Middle frontal gyrus (tissue), 1 donor: ENCODE data around the gene PCDHGB7.
"Not testable (repeated sequence)": the region's sequence is repeated elsewhere in the genome, so short reads cannot be mapped to it uniquely, and the experiment has no call there.

Experiments
- DNase-seq: peaks from one replicate; pipeline ENCODE4 v3.0.0-alpha.2; 2015; ENCODE audit warnings: low spot score; ENCODE audit errors: extremely low spot score

PCDHGB7 gene

GRCh38 chr5:141397756-141398551 is 19.5 kb upstream of the PCDHGB7 start, which contains the start of gene PCDHGB5:
TSS of gene PCDHGB5 (plus strand) at chr5:141397947. CDS start at chr5:141398128, 181 bp downstream.
- not testable (repeated sequence) for DNase-seq

- no peak for DNase-seq
Measured at GRCh38 chr5:141398608-141399007, 18.9 kb upstream of the PCDHGB7 start.

GRCh38 chr5:141399555-141400258 is 17.8 kb upstream of the PCDHGB7 start:
- DNase-seq, result no peak

GRCh38 chr5:141402553-141403243 is 14.8 kb upstream of the PCDHGB7 start, which contains the start of gene PCDHGA9:
TSS of gene PCDHGA9 (plus strand) at chr5:141402778. CDS start at chr5:141402953, 175 bp downstream.
- no peak for DNase-seq

- no peak for DNase-seq
Measured at GRCh38 chr5:141403387-141403786, 14.1 kb upstream of the PCDHGB7 start.

GRCh38 chr5:141407790-141408505 is 9.5 kb upstream of the PCDHGB7 start, which contains the start of gene PCDHGB6:
TSS of gene PCDHGB6 (plus strand) at chr5:141408021. CDS start at chr5:141408203, 182 bp downstream.
- not testable (repeated sequence) for DNase-seq

GRCh38 chr5:141409598-141410306 is 7.7 kb upstream of the PCDHGB7 start:
- DNase-seq, result no peak

GRCh38 chr5:141411575-141411974 is 5.9 kb upstream of the PCDHGB7 start:
- no peak for DNase-seq

- no peak for DNase-seq
Measured at GRCh38 chr5:141412854-141413539, 4.5 kb upstream of the PCDHGB7 start, which contains the start of gene PCDHGA10. TSS of gene PCDHGA10 (plus strand) at chr5:141412987. CDS start at chr5:141413176, 189 bp downstream.

- no peak for DNase-seq
Measured at GRCh38 chr5:141413540-141414069, 3.9 kb upstream of the PCDHGB7 start.

GRCh38 chr5:141414548-141415274 is 2.8 kb upstream of the PCDHGB7 start:
- not testable (repeated sequence) for DNase-seq

- DNase-seq, result not testable (repeated sequence)
Measured at GRCh38 chr5:141415275-141415618, 2.2 kb upstream of the PCDHGB7 start.

GRCh38 chr5:141419074-141419880 is 1.8 kb downstream of the PCDHGB7 start:
- no peak for DNase-seq

GRCh38 chr5:141420855-141421488 is 3.5 kb downstream of the PCDHGB7 start, which contains the start of gene PCDHGA11:
TSS of gene PCDHGA11 (plus strand) at chr5:141421051. CDS start at chr5:141421228, 177 bp downstream.
- DNase-seq, result no peak

- DNase-seq, result no peak
Measured at GRCh38 chr5:141421489-141421855, 4.0 kb downstream of the PCDHGB7 start.

GRCh38 chr5:141422742-141423291 is 5.3 kb downstream of the PCDHGB7 start:
- DNase-seq, result no peak

GRCh38 chr5:141427783-141428426 is 10.4 kb downstream of the PCDHGB7 start:
- no peak for DNase-seq
